Gastrocnemius medialis (tissue), 4 donors: ENCODE results near the gene BASP1. TPM values are rescaled to one million over a fixed set of nuclear protein-coding genes. Genes with fewer than 3 reads are reported as not detected.

Source experiments
- ATAC-seq, 2 donors: fragments of 150-250 bp; one replicate each; pipeline ENCODE4 v1.9.1; 2016
- DNase-seq, 2 donors: peaks; one replicate each; pipeline ENCODE4 v3.0.0-alpha.2; 2019
- H3K27ac ChIP-seq, 4 donors: fragments of 200-600 bp; sonication (generic); 1 replicate in 1 of 4; 2 replicates in 3 of 4; pipeline ENCODE4 v1.5.1; 2016 to 2018; ENCODE audit warnings: mild to moderate bottlenecking in 2 of 4, moderate library complexity in 1 of 4
- H3K27me3 ChIP-seq, 3 donors: fragments of 200-600 bp; sonication (generic) in 2 of 3; 1 replicate in 1 of 3; 2 replicates in 2 of 3; pipeline versions ENCODE4 v1.5.1 to v1.6.0; 2016 to 2019; ENCODE audit warnings: mild to moderate bottlenecking in 1 of 3, moderate library complexity in 1 of 3
- H3K36me3 ChIP-seq, 2 donors: fragments of 200-600 bp; sonication (generic) in 1 of 2; one replicate each; pipeline ENCODE4 v1.5.1; 2017 to 2018
- H3K4me1 ChIP-seq, 2 donors: fragments of 200-600 bp; sonication (generic) in 1 of 2; one replicate each; pipeline ENCODE4 v1.5.1; 2016 to 2017; ENCODE audit warnings: mild to moderate bottlenecking in 2 of 2
- H3K4me3 ChIP-seq, 4 donors: fragments of 200-600 bp; sonication (generic) in 3 of 4; 1 replicate in 1 of 4; 2 replicates in 3 of 4; pipeline ENCODE4 v1.5.1; 2016 to 2019; ENCODE audit warnings: mild to moderate bottlenecking in 2 of 4
- H3K9me3 ChIP-seq, 3 donors: fragments of 200-600 bp; sonication (generic) in 2 of 3; 1 replicate in 1 of 3; 2 replicates in 2 of 3; pipeline ENCODE4 v1.5.1; 2016 to 2019
- CTCF ChIP-seq, 5 experiments: fragments of 450-650 bp in 3 of 5; fragments of 200-600 bp in 2 of 5; sonication (generic) in 2 of 5; IDR thresholded peaks in 4 of 5; conservative IDR thresholded peaks in 1 of 5; 1 replicate in 4 of 5; 2 replicates in 1 of 5; pipeline ENCODE4 v1.5.1; 2016 to 2019; ENCODE audit warnings: antibody characterized with exemption in 5 of 5, mild to moderate bottlenecking in 3 of 5, moderate library complexity in 3 of 5
- POLR2A ChIP-seq, 2 donors: fragments of 450-650 bp; IDR thresholded peaks; one replicate each; pipeline ENCODE4 v1.6.1; 2017; ENCODE audit warnings: antibody characterized with exemption in 2 of 2, mild to moderate bottlenecking in 2 of 2, moderate library complexity in 2 of 2
- in situ Hi-C, 4 donors: fragments of 200-750 bp; cut with MboI; loops; one replicate each; pipeline versions ENCODE4 v1.15.0 to v1.8.0; 2017; ENCODE audit warnings: low sequenced_read_pairs in 4 of 4
- intact Hi-C: fragments of 100-400 bp; cut with DNase I; formaldehyde crosslinking; loops from one replicate; pipeline ENCODE4 v1.15.1; 2023; ENCODE audit warnings: low total_unique reads
- total RNA-seq, 4 donors: library from RNA; depleted of rRNA; stranded (reverse); fragments of >200 nt; gene quantifications; one replicate each; pipeline versions ENCODE4 v1.1.0 to v1.2.3, GENCODE V29; 2016

BASP1 gene
- total RNA-seq = 1 to 10 TPM in 2 of 4 donors, under 1 TPM in 1, not detected in 1; 0.82 to 4.0 (median 4.0) TPM

DNA sequence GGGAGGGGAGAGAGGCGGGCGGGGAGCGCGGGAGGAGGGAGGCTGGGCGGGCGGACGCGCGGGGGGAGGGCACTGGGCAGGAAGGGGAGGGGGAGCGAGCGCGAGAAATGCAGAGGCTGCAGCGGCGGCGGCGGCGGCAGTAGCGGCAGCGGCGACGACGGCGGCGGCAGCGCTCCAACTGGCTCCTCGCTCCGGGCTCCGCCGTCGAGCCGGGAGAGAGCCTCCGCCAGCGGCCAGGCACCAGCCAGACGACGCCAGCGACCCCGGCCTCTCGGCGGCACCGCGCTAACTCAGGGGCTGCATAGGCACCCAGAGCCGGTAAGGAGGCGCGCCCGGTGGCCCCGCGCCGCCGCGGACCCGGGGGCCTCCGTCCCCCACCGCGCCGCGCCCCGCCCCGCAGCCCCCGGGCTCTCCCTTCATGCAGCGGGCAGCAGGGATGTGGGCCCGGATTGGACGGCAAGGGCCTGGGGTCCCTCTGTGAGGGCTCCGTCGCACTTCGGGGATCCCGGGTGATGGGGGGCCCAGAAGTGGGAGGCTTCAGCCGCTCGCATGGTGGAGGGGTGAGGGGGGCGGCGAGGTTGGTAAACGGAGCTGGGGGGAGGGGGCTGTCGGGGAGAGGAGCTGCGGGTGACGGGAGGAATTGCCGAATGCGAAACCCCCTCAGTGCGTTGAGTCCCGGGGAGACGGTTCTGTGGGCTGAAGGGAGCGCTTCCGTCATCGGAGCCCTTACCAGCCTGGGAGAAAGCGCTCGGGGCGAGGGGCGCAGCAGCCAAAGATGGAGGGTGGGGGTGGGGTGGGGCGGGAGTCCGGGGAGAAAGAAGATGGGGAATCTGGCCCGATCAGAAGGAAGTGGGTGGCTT, at the start of gene BASP1:
BASP1 (plus strand) TSS at position 139 of the 860 bp plus-strand sequence. CDS start 57,586 bp downstream, outside the sequence.
- TF ChIP-seq CTCF (IDR thresholded peaks at IDR 0.05 in 4 of 5, conservative IDR thresholded peaks at IDR 0.05 in 1 of 5) = no peak
- TF ChIP-seq POLR2A (IDR thresholded peaks at IDR 0.05) = peak in 1 of 2 donors; percentile 46
- no peak for ATAC-seq
- peak within 1 kb of the TSS in 1 of 4 donors; percentile 19 for H3K27ac ChIP-seq
- H3K4me3 ChIP-seq = peak within 1 kb of the TSS; percentile 43 to 66 (median 50)
- H3K9me3 ChIP-seq = no peaks in the 10 kb centered on the region
- H3K4me1 ChIP-seq = peaks cover 0 to 9% of the 10 kb centered on the region in 2 donors
- H3K36me3 ChIP-seq = no peaks in the 10 kb centered on the region
- intact Hi-C loops (no loop called here), in situ Hi-C loops (loop anchor here in 1 of 4 donors (5.0 kb wide), 1 partner anchor 1090 kb away; no protein-coding TSS in a partner anchor)
- H3K27me3 ChIP-seq = peaks cover 36 to 56% (median 42%) of the 10 kb centered on the region in 3 donors
- peak in 1 of 2 donors; percentile 33 for DNase-seq

GRCh38 chr5:17169507-17169906, 47.9 kb upstream of the BASP1 start:
- Histone ChIP-seq H3K36me3 (no peaks in the 10 kb centered on the region), H3K4me3 (no peak overlapping the region), H3K27ac (peak overlapping the region in 1 of 4 donors; percentile 17), H3K4me1 (no peaks in the 10 kb centered on the region), H3K9me3 (no peaks in the 10 kb centered on the region), H3K27me3 (no peaks in the 10 kb centered on the region)
- DNase-seq = no peak
- intact Hi-C loops (no loop called here), in situ Hi-C loops (no loop called here)
- no peak for ATAC-seq
- TF ChIP-seq CTCF (IDR thresholded peaks at IDR 0.05 in 4 of 5, conservative IDR thresholded peaks at IDR 0.05 in 1 of 5) (no peak), POLR2A (IDR thresholded peaks at IDR 0.05) (no peak)

- in situ Hi-C loops = no loop called here
- Histone ChIP-seq H3K4me3 (no peak overlapping the region), H3K36me3 (no peaks in the 10 kb centered on the region), H3K27ac (no peak overlapping the region), H3K9me3 (no peaks in the 10 kb centered on the region), H3K27me3 (no peaks in the 10 kb centered on the region), H3K4me1 (no peaks in the 10 kb centered on the region)
- DNase-seq (no peak), ATAC-seq (no peak)
- intact Hi-C loops = no loop called here
- TF ChIP-seq POLR2A (IDR thresholded peaks at IDR 0.05) (no peak), CTCF (IDR thresholded peaks at IDR 0.05 in 4 of 5, conservative IDR thresholded peaks at IDR 0.05 in 1 of 5) (no peak)
These were observed 44.6 kb upstream of the BASP1 start for GRCh38 chr5:17172791-17173190.

- Histone ChIP-seq H3K4me3 (no peak overlapping the region), H3K9me3 (no peaks in the 10 kb centered on the region), H3K4me1 (no peaks in the 10 kb centered on the region), H3K27me3 (no peaks in the 10 kb centered on the region), H3K36me3 (no peaks in the 10 kb centered on the region), H3K27ac (no peak overlapping the region)
- DNase-seq (no peak), ATAC-seq (no peak)
- in situ Hi-C loops (loop anchor here in 3 of 4 donors (25.0 kb wide), 2 partner anchors 238 to 713 kb away; partner anchors contain the start of genes ZNF622 (in 3 of the 3) and MYO10 (in 1 of the 3)), intact Hi-C loops (no loop called here)
- no peak for TF ChIP-seq POLR2A (IDR thresholded peaks at IDR 0.05)
- no peak for TF ChIP-seq CTCF (IDR thresholded peaks at IDR 0.05 in 4 of 5, conservative IDR thresholded peaks at IDR 0.05 in 1 of 5)
These were observed 42.5 kb upstream of the BASP1 start for GRCh38 chr5:17174965-17175364.
